ENCODE measurements around the gene SLIT3.

The SLIT3 gene

GRCh38 chr5:168848569-168848968 lies 452.4 kb downstream of the SLIT3 start:
- Histone ChIP-seq H3K4me2 (ENCODE audit: insufficient read depth, low read length) (no peak overlapping the region), H3K36me3 (ENCODE audit: insufficient read depth, low read length) (no peaks in the 10 kb centered on the region), H3K27me3 (ENCODE audit: insufficient read depth, low read length, poor library complexity) (no peaks in the 10 kb centered on the region), H3K9ac (ENCODE audit: low read depth, low read length) (no peak overlapping the region), H3K4me1 (ENCODE audit: insufficient read depth, low read length) (peaks cover 57% of the 10 kb centered on the region), H3K4me3 (ENCODE audit: low read depth in 1 of 2, low read length in 2 of 2) (no peak overlapping the region), H3K27ac (ENCODE audit: low read length) (0 out of 2 replicates have a peak overlapping the region, but pooled peaks have one; percentile 39), H2AFZ (ENCODE audit: low read depth, low read length) (no peak overlapping the region), H3K79me2 (ENCODE audit: insufficient read depth, low read length) (no peaks in the 10 kb centered on the region), H3K9me3 (ENCODE audit: insufficient read depth, low read length, severe bottlenecking) (no peaks in the 10 kb centered on the region), H4K20me1 (ENCODE audit: insufficient read depth, low read length) (no peaks in the 10 kb centered on the region)
- ATAC-seq (ENCODE audit: insufficient read depth, low read depth) (no peak), DNase-seq (no peak)
- TF ChIP-seq, protein P1, sequence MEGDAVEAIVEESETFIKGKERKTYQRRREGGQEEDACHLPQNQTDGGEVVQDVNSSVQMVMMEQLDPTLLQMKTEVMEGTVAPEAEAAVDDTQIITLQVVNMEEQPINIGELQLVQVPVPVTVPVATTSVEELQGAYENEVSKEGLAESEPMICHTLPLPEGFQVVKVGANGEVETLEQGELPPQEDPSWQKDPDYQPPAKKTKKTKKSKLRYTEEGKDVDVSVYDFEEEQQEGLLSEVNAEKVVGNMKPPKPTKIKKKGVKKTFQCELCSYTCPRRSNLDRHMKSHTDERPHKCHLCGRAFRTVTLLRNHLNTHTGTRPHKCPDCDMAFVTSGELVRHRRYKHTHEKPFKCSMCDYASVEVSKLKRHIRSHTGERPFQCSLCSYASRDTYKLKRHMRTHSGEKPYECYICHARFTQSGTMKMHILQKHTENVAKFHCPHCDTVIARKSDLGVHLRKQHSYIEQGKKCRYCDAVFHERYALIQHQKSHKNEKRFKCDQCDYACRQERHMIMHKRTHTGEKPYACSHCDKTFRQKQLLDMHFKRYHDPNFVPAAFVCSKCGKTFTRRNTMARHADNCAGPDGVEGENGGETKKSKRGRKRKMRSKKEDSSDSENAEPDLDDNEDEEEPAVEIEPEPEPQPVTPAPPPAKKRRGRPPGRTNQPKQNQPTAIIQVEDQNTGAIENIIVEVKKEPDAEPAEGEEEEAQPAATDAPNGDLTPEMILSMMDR (IDR thresholded peaks at IDR 0.05; ENCODE audit: borderline replicate concordance, extremely low read depth, low read length, poor library complexity, severe bottlenecking) = no peak
- no peak for TF ChIP-seq EZH2 (IDR thresholded peaks at IDR 0.05; ENCODE audit: borderline replicate concordance, low read depth, low read length, severe bottlenecking)

- TF ChIP-seq, protein P1 (IDR thresholded peaks at IDR 0.05; ENCODE audit: borderline replicate concordance, extremely low read depth, low read length, poor library complexity, severe bottlenecking) = no peak
- no peak for TF ChIP-seq EZH2 (IDR thresholded peaks at IDR 0.05; ENCODE audit: borderline replicate concordance, low read depth, low read length, severe bottlenecking)
- no peak overlapping the region for H3K4me3 ChIP-seq (ENCODE audit: low read depth in 1 of 2, low read length in 2 of 2)
- H3K27me3 ChIP-seq (ENCODE audit: insufficient read depth, low read length, poor library complexity) = no peaks in the 10 kb centered on the region
- no peak for DNase-seq
- H3K79me2 ChIP-seq (ENCODE audit: insufficient read depth, low read length) = no peaks in the 10 kb centered on the region
- ATAC-seq (ENCODE audit: insufficient read depth, low read depth) = no peak
- H3K36me3 ChIP-seq (ENCODE audit: insufficient read depth, low read length) = no peaks in the 10 kb centered on the region
- H3K4me2 ChIP-seq (ENCODE audit: insufficient read depth, low read length) = no peak overlapping the region
- H3K27ac ChIP-seq (ENCODE audit: low read length) = peak overlapping the region; percentile 39; the same call in 1 of the 2 replicates
- no peak overlapping the region for H2AFZ ChIP-seq (ENCODE audit: low read depth, low read length)
- H3K9me3 ChIP-seq (ENCODE audit: insufficient read depth, low read length, severe bottlenecking) = no peaks in the 10 kb centered on the region
- H3K4me1 ChIP-seq (ENCODE audit: insufficient read depth, low read length) = peaks cover 47% of the 10 kb centered on the region
- H4K20me1 ChIP-seq (ENCODE audit: insufficient read depth, low read length) = no peaks in the 10 kb centered on the region
- H3K9ac ChIP-seq (ENCODE audit: low read depth, low read length) = no peak overlapping the region
These were observed 453.3 kb downstream of the SLIT3 start for GRCh38 chr5:168847511-168848073.

DNA sequence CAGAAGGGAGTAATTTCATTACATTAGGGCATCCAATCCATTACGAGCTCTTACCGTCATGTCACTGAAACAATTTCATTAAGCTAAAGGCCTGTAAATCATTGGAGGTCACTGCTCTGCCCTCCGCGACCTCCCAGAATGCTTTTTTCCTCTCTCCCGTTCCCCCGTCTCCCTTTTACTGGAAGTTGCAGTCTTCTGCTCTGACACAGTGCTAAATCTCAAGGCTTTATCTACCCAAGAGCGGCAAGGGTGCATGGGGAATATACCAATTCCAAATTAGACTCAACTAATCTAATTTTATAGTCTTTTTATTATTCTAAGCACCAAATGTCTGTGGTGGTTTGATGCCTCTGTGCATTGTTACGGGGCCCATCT lies 456.0 kb downstream of the SLIT3 start:
- Histone ChIP-seq H3K36me3 (ENCODE audit: insufficient read depth, low read length) (no peaks in the 10 kb centered on the region), H2AFZ (ENCODE audit: low read depth, low read length) (no peak overlapping the region), H3K9ac (ENCODE audit: low read depth, low read length) (no peak overlapping the region), H3K4me1 (ENCODE audit: insufficient read depth, low read length) (peaks cover 21% of the 10 kb centered on the region), H3K9me3 (ENCODE audit: insufficient read depth, low read length, severe bottlenecking) (no peaks in the 10 kb centered on the region), H3K27me3 (ENCODE audit: insufficient read depth, low read length, poor library complexity) (no peaks in the 10 kb centered on the region), H3K27ac (ENCODE audit: low read length) (no peak overlapping the region), H3K79me2 (ENCODE audit: insufficient read depth, low read length) (no peaks in the 10 kb centered on the region), H4K20me1 (ENCODE audit: insufficient read depth, low read length) (no peaks in the 10 kb centered on the region), H3K4me2 (ENCODE audit: insufficient read depth, low read length) (no peak overlapping the region), H3K4me3 (ENCODE audit: low read depth in 1 of 2, low read length in 2 of 2) (no peak overlapping the region)
- DNase-seq (no peak), ATAC-seq (ENCODE audit: insufficient read depth, low read depth) (no peak)
- TF ChIP-seq, protein P1 (IDR thresholded peaks at IDR 0.05; ENCODE audit: borderline replicate concordance, extremely low read depth, low read length, poor library complexity, severe bottlenecking) = no peak
- no peak for TF ChIP-seq EZH2 (IDR thresholded peaks at IDR 0.05; ENCODE audit: borderline replicate concordance, low read depth, low read length, severe bottlenecking)

All from DND-41 (cell line).